ENCODE results near the gene AFP.

GRCh38 chr4:73405138-73405537 is 30.9 kb upstream of the AFP start:
- TF ChIP-seq TAF1 (IDR thresholded peaks at IDR 0.05; ENCODE audit: low read depth, low read length): no peak
- no peak for TF ChIP-seq POLR2A (IDR thresholded peaks at IDR 0.05; ENCODE audit: low read depth, low read length)
- no peak for TF ChIP-seq POLR2AphosphoS5 (IDR thresholded peaks at IDR 0.05; ENCODE audit: low read depth, low read length)
- no peak for TF ChIP-seq SPI1 (IDR thresholded peaks at IDR 0.05; ENCODE audit: low read depth, low read length)
- no peak for TF ChIP-seq PAX5 (IDR thresholded peaks at IDR 0.05; ENCODE audit: insufficient read depth, low read length, severe bottlenecking)

Measured in GM12891 (cell line).